Measurements from ENCODE around the gene IER5L.

The IER5L gene

DNA sequence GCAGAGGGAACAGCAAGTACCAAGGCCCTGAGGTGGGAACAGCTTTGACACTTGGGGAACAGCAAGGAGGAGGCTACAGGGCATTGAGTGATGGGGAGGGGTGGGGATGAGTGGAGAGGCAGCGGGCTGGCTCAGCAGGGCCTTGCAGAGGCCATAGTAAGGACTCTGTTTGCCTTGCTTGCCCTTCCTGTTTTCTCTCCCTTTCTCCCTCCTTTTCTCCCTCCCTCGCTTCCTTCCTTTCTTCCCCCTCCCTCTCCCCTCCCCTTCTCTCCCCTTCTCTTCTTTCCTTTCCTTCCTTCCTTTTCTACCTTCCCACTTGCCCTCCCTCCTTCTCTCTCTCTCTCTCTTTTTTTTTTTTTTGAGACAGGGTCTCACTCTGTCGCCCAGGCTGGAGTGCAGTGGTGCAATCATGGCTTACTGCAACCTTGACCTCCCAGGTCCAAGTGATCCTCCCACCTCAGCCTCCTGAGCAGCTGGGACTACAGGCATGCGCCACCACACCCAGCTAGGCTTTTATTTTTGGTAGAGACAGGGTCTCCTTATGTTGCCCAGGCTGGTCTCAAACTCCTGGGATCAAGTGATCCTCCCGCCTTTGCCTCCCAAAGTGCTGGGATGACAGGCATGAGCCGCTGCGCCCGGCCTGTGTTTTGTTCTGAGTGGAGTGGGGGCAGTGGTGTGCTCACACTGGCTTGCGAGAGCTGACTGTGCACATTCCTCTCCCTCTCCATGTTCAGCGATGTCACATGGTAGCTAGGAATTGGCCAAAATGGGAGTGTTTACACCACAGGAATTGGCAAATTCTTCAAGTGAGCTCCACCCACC, 17.1 kb downstream of the IER5L start:
- DNase-seq, result peak; percentile 41

DNA sequence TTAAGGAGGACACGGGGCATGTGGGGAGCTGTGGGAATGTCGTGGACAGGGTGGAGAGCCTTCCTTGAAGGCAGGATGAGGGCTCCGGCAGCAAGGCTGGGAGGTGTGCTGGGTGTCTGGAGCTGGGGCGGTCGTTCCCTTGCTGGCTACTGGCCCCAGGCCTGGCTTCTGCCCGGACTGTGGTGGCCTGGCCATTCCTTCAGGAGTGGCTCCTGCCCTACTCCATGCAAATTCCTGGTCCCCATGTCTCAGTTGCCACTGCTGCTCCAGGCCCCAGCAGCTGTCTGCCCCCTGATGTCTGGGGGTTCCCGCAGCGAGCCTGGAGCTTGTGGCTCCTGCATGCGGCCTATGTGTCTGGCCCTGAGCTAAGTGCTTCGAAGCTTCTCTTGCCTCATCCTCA, 21.9 kb downstream of the IER5L start:
- no peak for DNase-seq

DNA sequence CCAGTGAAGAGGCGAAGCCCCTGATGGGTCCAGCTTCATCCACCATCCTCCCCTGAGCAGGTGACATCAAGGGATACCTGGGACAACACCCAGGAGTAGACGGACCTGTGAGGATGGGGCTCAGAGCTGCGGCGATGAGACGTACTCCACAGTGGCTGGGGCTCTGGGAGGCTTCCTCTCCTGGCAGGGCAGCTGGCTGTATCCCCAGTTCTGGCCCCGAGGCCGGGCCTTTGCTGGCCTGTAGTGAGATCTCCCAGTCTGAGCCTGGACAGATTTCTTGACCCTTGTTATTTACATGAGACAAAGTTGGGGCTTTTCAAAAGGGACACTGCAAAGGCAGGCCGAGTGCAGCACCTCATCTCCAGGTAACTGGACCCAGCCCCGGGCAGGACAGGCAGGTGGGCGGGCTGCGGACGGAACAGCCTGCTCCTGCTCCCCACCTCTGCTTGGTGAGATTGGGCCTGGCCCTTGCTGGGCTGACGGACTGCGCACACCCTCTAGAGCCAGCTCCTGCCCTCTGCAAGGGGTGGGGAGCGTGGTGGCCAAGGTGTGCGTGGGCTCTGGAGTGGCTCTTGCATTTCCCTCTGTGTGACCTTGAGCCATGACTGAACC, 23.1 kb downstream of the IER5L start:
- no peak for DNase-seq

DNA sequence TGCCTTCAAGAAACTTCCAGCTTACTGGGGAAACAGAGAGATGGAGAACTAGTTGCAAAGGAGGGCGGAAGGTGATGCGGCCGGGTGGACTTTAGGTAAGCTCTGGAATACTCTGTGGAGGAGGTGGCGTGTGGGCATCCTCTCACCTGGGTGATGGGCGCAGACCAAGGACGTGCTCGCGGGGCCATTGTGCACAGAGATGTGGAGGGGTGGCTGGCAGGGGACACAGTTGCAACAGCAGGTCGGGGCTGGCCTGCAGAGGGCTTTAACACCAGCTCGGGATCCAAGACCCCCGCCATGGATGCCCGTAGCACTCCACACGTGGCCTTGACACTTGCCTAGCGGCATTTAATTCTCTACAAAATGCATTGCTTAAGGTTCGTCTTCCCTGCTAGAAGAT, 26.6 kb downstream of the IER5L start:
- DNase-seq, result no peak

DNA sequence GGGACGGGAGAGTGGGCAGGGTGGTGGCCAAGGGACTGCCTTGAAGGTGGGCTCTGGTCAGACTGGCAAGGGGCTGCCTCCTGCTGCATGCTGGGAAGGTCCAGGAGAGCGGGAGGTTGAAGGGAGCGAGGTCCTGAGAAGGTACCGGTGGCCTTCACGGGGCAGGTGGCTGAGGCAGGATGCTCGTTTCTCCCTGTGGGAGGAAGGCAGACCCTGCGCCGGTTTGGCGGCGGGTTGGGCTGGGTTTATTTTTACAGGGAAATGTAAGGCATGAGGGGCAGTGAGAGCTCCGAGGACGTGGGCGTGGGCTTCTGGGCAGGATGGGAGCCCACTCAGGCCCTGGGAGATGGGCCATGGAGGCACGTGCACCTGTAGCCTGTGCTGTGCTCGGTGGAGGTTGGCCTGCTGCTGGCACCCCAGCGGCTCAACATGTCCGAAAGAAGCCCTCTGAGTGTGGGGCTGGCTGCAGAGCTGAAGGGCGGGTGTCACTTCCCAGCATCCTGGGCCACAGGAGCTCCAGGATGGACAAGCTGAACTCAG, 27.3 kb downstream of the IER5L start:
- DNase-seq, result no peak

DNA sequence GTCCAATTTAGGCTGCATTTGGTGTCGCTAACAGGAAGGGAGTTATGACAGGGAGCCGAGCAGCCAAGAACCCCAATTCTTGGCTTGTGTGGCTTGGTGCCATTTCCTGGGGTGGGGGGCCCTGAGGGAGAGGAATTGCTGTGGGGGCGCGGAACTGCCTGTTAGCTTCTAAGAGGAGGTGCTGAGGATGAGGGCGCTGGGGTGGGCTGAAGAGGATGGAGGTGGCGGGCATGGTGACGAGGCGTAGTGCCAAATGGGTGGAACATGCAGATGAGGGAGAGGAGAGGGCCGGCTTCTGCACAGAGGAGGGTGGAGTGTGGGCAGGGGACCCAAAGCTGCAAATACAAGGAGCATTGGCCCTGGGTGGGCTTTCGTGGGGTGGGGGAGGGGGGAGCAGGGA, 27.9 kb downstream of the IER5L start:
- no peak for DNase-seq

DNA sequence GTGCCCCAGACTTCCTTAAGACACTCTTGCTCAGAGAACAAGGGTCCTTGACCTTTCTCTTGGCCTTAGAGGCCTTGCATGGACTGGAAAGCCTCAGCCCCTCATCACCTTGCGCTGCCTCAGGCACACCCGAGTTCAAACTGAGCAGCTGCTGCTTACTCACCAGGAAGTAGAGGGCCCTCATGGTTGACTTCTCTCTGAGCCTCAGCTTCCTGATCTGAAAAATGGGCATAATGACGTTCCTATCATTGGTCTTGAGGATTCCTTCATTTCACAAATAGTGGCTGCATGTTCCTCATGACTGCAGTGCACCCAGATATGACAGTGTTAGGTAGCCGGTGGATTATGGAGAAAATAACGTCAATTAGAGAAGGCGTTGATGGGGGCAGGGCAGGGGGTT, 28.6 kb downstream of the IER5L start:
- no peak for DNase-seq

DNA sequence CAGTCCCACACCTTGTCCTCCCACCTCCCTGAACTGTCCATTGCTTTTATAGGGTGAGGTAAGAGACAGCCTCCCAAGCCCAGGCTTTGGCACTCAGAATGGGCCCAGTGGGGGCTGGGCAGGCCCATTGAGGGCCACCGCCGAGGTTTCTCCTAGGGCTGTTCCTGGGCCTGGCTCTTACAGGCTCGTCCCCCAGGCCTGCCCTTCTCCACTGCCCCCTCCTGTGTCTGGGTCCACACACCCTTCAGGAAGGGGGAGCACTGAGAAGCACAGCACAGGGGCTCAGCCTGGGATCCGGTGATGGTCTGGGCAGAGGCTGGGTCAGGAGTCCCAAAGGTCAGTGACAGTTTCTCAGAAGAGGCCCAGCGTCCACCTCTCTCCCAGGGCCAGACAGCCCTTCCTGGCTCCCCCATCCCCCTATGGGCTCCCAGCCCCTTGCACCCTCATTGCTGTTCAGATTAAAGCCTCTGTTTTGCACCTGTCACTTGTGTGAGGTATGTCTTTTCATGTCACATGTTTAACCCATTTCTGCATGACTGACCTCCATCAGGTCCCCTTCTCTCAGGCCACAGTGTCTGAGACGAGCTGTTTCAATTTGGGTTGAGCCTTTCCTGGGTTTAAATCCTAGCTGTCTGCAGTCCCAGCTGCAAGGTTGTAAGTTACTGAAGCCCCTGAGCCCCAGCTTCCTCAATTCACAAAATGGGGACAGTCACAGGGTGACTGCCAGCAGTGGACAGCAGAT, 29.4 kb downstream of the IER5L start:
- no peak for DNase-seq

DNA sequence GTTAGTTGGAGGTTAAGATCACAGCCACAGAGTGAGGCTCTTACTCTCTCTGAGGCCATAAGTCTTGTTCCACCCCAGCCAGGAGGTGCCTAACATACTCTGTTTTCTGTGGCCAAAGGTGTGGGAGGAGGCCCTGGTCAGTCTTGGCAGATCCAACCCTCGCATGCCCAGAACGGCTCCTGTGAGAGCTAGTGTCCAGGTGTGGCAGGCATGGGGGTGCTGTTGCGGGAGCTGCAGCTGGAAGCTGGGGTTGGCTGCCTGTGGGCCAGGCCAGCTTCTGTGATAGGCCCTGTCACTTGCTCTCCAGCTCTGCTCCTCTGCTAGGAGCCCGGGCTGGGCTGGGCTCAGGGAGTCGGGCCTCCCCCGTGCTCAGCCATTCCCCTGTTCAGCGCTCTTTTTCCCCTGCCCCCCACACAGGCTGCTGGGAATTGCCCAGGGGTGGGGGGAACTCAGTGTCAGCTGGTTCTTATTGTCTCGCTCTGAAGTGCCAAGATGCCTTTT, 31.6 kb downstream of the IER5L start:
- DNase-seq, result no peak

DNA sequence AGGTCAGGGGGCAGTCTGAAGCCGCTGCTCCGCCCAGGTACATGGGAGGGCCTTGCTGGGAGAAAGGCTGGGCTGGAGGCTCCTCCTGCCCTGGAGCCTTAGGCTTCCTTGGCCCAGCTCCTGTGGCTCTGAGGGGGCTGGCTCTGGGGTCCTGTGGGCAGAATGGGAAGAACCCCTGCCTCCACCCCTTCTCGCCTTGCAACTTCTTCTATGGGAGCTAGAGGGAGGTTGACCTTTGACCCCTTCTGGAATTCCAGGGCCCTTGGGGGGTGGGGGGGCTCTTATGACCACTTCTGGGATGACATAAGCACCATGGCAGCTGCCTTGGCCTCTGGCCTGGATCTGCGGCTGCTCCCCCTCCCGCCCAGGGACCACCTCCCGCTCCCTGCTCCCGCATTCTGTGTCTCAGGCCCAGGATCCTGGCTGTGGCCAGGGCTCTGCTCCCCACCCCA, 32.2 kb downstream of the IER5L start:
- no peak for DNase-seq

DNA sequence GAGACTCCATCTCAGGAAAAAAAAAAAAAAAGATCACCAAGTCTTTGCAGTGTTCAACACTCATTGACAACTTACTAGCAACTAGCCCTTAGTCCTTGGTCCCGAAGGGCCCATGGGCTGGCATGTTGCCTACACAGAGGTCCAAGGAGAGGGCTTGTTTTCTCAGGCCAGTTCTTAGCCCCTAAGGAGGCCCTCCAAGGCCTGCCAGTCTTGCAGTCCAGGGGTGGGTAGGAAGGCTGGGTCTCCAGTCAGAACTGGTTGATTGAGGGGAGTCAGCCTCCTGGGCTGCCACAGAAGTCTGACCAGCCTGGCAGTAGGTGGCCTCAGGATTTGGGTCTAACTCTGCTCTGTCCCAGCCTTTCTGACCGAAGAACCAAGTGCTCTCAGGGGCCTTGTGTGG, 32.7 kb downstream of the IER5L start:
- DNase-seq, result no peak

DNA sequence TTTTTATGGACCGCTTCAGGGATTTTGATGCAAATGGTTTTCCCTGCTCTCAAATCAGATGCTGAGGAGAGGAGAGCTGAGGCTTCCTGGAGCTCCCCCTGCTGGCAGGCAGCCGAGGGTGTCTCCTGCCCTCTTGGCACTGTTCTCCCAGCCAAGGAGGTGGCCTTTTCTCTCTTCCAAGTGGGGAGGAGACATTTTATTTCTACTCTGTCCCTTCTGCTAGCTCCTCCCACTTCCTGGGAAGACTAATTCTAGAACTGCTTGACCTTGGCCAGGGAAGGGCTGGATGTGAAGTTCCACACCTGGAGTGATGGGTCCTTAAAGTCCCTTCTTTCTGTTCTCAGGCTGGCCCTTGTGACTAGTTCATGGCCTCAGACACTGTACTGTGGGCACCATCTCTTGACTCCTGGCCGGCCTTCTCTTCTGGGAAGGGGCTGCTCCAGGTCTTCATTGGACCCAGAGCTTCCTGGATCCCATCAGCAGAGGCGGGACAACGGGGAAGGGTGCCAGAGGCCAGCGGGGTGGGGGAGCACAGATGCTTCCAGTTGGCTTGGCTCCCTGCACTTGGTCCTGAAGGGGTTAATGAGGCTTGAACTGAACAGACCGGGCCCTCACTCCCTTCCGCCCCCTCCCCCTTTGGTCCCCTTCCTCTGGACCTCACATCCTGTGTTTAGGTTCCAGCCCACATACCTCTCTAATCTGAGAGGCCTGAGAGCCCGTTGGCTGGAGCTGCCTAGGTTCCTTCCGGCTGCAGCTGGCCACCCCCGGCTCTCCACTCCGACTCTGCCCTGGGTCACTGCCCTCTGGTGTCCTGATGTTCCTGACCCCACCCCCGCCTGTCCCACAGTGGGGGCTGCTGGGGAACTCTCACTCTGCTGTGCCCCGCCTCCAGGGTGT, 34.8 kb downstream of the IER5L start:
- DNase-seq, result peak; percentile 43

DNA sequence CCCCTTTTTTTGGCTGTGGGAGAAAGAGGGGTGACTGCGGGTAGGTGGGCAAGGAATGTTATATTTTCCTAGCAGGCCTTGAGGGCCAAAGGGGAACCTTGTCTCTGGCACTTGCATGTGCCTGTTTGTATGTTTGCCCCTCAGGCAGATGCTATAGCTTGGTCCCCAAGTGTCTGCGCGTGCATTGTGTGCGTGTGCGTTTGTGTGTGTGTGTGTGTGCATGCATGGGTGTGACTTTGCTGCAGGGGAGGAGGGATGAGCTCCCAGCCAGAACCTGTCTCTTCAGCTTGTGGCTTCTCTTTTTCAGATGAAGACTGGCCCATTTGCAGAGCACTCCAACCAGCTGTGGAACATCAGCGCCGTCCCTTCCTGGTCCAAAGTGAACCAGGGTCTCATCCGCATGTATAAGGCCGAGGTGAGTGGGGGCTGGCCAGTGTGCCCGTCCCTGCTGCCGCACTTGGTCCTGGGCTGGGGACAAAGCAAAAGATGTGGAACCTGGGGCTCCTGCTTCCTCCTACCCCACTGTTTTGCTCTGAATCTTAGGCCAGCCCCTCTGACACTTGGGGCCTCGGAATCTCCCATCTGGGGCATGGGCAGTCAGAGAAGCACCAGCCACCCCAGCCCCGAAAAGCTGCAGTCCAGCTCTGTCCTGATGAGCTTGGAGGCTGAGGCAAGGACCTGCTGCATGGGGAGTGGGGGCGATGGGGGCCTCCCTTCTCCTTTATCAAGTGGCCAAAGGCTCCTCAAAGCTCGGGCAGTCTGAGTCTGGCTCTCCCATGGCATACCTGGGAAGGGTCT, 35.7 kb downstream of the IER5L start:
- DNase-seq, result no peak

DNA sequence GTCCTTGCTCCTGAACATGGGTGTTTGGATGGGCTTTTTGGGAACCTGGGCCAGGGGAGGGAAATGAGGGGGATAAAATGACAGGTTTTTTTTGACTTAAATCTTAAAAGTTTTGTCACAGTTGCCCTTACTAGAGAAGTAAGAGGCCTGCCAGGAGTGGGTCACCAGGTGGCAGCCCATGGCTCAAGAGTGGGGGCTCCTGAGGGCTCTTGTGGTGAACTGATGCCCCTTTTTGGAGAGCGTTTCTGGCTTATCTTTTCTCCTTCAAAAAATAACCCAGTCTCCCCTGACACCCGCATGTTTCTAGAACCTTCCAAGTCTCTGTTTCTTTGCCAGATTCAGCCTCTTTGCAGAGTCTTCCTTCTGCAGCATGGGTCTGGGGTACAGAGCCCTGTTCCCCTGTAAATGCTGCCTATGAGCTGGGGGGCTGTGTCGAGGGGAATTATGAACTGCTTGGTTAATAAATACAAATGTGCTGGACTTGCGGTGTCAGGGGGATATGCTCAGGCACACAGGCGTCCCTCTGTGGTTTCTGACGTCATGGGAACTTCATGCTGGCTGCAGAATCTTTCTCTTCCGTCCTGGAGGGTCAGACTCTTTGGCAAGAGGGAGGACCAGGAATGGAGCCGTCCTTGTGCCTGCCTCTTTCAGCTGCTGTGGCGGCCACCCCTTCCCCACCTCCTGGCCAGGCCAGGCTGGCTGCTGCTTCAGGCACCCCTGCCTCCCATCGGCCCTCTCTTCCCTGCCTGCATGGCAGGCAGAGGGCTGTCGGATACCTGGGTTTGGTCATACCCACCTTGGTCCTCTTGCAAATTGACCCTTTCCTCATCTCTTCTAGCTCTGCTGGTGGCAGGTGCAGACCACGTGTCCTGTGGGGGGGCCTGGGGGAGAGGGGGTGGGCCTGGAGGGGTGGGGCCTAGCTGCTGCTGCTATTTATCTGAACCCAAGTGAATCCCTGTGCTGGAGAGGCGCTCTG, 36.7 kb downstream of the IER5L start:
- peak; percentile 81 for DNase-seq

DNA sequence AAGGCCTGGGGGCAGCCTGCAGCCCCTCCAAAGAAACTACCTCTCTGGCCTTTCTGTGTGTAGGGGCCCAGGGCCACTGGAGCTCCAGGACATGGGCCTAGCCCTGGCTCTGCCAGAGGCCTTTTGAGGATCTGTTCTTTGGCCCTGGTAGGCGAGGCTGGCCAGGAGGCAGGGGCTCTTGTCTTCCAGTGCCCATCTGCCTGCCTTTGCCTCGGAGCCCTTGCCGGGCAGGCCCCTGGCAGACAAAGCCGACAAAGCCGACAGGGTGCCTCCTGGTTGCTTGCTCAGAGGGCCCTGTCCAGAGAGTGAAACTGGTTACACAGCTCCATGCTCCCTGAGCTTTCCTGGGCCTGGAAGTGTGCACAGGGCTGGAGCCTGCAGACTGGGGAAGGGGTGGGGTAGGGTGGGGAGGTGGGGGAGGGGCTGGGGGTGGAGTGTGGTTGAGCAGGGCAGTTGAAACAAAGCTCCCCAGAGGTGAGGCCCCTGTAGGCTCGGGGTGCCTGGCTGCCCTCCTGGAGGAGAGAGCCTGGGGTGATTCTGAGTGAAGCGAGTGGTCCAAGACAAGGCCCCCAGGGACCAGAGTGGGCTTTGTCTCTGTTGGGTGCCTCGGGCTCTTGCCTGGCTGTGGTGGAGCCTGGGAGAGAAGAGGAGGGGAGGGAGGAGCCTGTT, 37.5 kb downstream of the IER5L start:
- no peak for DNase-seq

DNA sequence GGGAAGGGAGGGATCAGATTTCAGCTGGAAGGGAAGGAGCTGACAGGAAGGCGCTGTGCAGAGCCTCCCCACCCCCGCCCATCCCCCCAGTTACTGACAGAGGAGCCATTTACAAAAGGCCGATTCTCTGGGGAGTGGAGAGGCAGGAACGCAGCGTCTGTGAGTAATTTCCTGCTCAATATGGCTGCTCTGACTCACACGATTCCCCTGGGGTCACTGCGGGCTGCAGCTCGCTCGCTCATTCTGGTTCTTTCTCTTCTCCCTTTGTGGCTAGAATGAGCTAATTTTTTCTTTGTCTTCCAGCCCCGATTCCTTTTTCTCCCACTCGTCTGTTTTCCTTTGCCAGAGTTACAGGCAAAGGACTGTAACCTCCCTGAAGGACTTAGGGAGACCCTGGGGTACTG, 38.1 kb downstream of the IER5L start:
- DNase-seq, result peak; percentile 98

DNA sequence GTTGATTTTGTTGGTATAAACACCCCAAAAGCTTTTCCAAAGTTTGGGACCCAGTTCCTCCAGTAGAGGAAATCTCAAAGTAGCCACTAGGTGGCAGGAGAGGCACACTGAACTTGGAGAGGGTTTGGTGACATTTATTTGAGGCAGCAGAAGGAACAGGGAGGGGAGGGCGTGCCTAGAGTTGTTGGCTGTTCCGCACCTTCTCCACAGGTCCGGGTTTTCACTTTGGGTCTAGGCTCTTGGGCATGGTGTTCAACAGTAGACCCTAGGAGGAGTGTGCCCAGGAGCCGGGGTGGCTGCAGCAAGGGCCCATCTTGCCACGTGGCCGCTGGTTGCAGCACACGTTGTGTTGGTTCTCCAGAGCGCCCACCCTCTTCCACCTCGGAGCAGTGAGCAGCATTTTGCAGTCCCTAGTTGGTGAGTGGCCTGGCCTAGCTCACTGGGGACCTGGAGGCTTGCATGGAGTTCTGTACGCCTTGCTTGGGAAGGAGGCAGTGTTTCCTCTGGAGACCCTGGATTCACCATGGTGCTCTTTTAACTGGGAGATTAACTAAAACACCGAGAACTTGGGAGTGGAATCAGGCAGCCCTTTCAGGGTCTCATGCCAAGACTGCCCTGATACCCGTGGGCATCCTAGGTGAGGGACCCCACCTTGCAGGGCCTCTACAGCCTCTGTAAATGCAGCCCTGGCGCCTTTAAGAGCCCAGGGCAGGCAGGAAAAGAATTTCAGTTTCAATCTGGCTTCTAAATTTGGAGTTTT, 38.6 kb downstream of the IER5L start:
- peak; percentile 83 for DNase-seq

DNA sequence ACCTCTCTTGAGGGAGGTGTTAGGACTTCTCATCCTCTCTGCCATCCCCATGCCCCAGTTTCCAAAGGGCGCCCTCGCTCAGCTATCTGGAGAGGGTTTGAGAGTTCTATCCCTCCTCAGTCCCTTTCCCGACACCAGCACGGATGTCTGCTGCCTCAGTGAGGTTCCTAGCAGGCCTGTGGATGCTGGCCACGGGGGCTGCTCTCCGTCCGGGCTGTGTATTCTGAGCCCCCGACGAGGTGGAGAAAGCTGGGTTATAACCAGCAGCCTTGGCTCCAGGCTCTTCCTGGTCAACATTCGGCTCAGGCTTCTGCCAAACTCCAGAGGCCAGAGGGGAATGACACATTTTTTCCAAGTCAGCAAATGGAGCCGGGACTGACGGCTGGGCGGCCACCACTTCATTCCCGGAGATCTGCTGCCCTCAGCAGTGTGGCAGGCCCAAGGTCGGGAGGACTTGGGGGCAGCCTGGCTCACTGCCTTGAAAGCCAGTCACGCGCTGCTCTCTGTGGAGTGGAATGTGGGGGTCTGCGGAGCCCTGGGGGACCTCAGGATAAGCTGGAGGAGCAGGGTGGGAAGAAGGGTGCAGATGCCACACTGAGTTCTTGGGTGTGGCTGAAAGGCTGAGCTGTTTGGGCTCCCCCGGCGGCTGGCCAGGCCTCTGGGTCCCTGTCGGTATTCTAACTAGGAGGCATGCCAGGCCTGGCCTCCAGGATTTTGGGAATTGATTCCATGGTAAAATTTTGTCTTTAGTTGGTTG, 39.4 kb downstream of the IER5L start:
- no peak for DNase-seq

All from MV-4-11 (cell line).